GM11168 (cell line): Measurements from ENCODE around the gene GAS5.
"Not testable (repeated sequence)": the region's sequence is repeated elsewhere in the genome, so short reads cannot be mapped to it uniquely, and the experiment has no call there.

ENCODE experiments used
- in situ Hi-C: fragments of 300-500 bp; cut with MboI; formaldehyde crosslinking; loops from one replicate; pipeline ENCODE4 v1.12.0; 2022; ENCODE audit warnings: low sequenced_read_pairs; ENCODE audit not compliant: unreplicated experiment

Gene GAS5

GRCh38 chr1:173870252-173871075, 2.7 kb upstream of the GAS5 start:
- in situ Hi-C loops = no loop called here

- in situ Hi-C loops = no loop called here
Observed at GRCh38 chr1:173869021-173869359, 1.2 kb upstream of the GAS5 start.

- in situ Hi-C loops = no loop called here
Observed at GRCh38 chr1:173868266-173869020, 654 bp upstream of the GAS5 start, which contains the start of gene ZBTB37. Gene ZBTB37 (plus strand): TSS chr1:173868380. CDS start chr1:173870226, 1,846 bp downstream.

- in situ Hi-C loops = no loop called here
Observed at GRCh38 chr1:173867141-173867752, 542 bp downstream of the GAS5 start.

DNA sequence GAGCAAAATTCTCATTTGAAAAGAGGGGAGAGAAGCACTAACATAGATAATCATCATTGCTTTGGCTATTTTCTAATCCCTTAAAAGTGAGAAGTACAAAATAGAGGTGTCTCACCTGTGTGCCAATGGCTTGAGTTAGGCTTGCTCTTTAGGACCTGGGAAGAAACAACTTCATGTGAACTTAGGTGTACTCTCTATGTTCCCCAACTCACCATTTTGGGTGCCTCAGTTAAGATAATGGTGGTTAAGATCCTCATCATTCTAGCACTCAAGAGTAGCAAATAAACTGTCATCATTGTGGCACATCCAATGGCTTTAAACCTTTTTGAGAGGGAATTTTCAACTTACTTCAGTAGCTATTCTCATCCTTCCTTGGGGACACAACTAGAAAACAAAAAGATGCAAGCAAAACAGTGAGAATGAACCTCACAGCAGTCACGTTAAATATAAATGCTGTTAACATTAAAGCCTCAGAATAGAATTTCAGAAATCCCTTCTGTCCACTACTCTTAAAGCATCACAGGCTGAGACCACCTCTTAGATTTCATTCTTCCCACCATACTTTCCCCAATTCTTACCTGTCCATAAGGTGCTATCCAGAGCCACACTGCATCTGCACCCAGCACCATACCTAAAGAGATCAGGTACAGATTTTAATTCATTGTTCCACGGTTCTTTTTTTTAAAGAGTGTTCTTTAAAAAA, 1.2 kb downstream of the GAS5 start:
- in situ Hi-C loops = no loop called here

DNA sequence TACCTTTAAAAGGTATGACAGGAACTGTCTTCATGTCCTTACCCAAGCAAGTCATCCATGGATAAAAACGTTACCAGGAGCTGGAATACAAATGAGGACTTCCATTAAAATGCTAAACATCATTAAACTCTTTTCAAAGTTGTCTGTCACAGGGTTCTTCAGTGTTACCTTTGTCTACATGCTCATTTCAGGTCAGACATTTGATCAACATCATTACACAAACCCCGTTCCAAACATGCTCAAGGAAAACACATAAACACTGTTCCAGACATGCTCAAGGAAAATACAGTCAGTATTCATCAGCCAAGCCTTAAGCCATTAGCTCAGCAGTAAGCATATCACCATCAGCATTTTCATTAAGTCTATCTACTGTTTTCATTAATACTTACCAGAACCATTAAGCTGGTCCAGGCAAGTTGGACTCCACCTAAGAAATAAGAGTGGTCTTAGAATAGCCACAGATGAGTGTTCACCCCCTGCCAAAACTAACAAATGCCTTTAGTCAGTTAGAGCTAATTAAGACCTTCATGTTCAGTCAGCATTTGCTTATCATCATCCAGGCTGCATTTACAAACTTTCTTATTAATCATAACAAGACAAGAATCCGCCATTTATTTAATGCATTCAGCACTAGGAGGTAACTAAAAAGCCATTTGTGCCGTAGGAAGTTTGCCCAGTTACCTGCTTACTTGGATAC, 2.2 kb downstream of the GAS5 start:
- in situ Hi-C loops = no loop called here

GRCh38 chr1:173864179-173864867, 3.5 kb downstream of the GAS5 start:
- in situ Hi-C loops = no loop called here

DNA sequence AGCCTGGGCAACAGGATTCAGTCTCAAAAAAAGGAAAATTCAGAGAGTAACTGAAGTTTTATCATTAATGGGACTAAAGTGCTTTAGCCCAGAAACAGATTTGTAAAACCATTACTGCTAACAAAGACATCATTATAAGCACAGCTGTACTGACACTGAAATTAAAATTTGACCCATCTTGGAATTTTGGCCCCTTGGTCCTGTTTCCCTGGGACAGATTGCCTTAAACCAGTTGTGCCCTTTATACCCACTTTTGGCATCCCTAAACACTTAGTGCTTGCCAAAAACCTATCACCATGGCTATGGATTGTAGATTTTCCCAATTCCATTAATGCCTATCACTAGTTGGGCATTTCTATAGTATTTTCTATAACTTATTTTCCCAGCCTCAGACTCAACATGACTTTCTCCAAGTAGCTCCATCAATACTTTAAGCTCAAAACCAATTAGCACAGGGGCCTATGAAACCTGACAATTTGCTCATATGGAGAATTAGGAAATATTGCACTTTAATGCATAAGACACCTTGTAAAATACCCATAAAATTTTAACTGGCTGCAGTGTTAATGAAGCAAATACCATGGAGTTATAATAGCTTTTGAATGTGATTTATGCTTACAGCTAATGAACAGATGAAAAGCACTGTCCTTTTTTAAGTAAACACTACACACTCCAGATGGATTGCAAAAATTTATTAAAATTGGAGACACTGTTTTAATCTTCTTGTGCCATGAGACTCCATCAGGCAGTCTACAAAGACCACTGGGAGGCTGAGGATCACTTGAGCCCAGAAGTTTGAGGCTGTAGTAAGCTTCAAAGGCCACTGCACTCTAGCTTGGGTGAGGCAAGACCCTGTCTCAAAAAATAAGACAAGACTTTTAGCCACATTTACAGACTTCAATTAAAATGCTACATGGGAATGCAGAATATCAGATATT, 4.3 kb downstream of the GAS5 start:
- in situ Hi-C loops = no loop called here

- in situ Hi-C loops = no loop called here
Observed at GRCh38 chr1:173862769-173863223, 5.0 kb downstream of the GAS5 start.

DNA sequence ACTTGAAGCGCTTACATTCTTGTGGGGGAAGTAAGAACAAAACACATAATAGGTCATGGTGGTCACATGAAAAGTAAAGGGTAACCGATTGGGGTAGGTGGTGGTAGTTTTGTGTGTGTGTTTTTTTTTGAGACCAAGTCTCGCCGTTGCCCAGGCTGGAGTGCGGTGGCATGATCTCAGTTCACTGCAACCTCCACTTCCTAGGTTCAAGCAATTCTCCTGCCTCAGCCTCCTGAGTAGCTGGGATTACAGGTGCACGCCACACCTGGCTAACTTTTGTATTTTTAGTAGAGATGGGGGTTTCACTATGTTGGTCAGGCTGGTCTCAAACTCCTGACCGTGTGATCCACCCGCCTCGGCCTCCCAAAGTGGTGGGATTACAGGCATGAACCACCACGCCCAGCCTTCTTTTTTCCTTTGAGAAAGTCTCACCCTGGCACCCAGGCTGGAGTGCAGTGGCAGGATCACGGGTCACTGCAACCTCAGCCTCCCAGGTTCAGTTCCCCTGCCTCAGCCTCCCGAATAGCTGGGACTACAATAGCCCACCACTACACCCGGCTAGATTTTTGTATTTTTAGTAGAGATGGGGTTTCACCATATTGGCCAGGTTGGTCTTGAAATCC, 5.5 kb downstream of the GAS5 start:
- in situ Hi-C loops = not testable (repeated sequence)

- in situ Hi-C loops = no loop called here
Observed at GRCh38 chr1:173861731-173862145, 6.1 kb downstream of the GAS5 start.

DNA sequence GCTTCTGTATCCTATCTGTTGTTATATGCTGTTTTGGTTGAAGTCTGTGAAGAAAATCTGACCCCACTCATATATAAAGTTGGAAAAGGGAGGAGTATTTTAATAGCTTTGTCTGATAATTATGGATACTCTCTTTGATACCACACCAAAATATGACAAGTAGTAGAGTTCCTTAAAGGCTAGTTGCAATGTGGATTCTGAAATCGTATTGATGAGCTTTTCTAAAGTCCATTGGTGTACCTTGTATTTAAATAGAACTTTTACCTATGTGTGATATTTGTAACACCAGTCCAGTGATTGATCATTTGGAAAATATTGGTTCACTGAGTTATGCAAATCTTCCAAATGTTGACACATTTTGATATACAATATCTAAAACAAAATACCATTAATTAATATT, 7.7 kb downstream of the GAS5 start:
- in situ Hi-C loops = no loop called here

- in situ Hi-C loops = not testable (repeated sequence)
Observed at GRCh38 chr1:173859547-173859946, 8.2 kb downstream of the GAS5 start.

DNA sequence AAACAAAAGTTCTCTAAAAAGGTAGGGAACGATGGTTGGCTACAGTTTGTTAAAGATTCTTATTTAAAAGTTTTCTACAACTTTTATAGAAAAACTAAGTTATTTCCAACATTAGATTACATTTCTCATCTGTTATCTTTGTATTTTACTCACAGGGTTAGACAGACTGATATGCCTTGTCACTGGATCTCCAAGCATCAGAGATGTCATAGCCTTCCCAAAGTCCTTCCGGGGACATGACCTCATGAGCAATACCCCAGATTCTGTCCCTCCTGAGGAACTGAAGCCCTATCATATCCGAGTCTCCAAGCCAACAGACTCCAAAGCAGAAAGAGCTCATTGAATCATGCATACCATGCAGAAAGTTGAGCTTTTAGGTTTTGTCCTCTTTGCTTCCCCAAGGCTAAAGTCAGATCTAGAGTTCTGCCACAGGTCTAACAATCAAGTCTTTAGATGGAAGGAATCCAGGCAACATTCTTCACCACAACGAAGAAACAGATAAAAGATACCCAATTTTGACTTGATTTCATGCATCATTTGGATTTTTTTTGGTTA, 10.3 kb downstream of the GAS5 start:
- in situ Hi-C loops = no loop called here

DNA sequence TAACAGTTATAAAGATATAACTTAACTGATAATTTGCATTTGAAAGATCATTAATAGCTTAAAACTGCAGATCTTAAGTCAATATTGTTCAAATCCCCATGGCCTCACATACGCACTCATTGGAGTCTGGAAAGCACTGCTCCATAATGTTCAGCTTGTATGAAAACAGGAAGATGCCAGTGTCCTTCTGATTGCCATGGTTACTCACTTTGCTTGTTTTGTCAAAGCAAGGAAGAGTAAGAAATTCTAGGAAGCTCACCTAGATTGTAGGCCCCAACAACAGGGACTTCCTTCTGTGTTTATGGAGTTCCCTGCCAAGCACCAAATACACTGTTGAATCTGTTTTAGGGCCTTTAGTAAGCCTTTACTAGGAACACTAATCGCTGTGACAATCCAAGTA, 10.9 kb downstream of the GAS5 start:
- in situ Hi-C loops = no loop called here

DNA sequence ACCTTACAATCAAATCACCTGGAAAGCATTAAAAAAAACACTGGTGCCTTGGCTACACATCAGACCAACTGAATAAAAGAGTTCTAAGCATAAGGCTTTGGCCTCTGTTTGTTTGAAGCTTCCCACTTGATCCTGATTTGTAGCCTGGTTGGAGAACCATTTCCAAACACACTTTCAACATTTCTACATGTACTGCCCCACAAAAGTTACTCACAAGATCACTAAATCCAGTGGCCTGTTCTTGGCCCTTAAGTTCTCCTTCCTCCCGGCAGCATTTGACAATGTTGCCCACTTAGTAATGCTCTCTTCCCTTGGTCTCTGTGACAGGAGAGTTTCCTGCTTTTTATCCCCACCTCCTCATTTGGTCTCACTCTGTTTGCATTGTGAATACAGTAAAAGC, 11.8 kb downstream of the GAS5 start:
- in situ Hi-C loops = no loop called here

- in situ Hi-C loops = no loop called here
Observed at GRCh38 chr1:173853074-173853473, 14.7 kb downstream of the GAS5 start.

- in situ Hi-C loops = no loop called here
Observed at GRCh38 chr1:173852105-173852504, 15.7 kb downstream of the GAS5 start.
